Activated T-cell treated with anti-CD3 and anti-CD28 coated beads for 4 hours (primary cell): ENCODE measurements around the gene MARCHF3.
"Not testable (repeated sequence)": the region's sequence is repeated elsewhere in the genome, so short reads cannot be mapped to it uniquely, and the experiment has no call there.

Experiments used
- DNase-seq: peaks from one replicate; pipeline ENCODE4 v3.0.0-alpha.2; 2020

MARCHF3 gene

DNA sequence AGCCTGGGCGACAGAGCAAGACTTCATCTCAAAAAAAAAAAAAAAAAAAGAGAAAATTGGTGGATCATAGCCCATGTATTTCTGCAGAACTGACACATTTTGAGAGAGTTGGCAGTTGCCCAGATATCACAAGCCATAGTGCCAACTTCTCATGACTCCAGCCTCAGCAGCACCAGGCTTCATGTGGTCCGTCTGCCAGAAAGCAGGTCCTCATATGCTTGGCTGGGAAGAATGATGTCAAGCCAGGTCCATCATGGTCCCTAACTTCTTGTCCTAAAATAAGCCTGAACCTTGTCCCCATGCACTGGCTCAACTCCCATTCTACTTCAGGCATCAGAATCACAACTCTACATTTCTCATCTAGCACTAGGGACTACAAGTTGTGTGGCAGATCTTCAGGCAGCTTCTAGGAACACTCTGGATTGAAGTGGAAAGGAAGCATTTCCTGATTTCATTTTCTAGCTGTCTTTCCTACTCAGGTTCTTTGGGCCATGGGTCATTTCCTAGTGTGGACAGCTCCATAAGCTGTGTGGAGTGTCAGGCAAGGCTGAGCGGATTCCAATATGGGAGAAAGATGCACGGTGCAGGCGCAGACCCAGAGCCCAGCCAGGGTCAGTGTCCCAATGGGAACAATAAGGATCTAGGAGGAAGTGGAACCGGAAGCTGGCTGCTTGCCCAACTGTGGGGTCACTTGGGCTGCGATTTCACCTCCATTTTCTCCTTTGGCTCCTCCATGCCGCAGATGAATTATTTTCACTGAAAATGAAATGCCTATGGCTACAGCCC is 163.3 kb downstream of the MARCHF3 start:
- no peak for DNase-seq

DNA sequence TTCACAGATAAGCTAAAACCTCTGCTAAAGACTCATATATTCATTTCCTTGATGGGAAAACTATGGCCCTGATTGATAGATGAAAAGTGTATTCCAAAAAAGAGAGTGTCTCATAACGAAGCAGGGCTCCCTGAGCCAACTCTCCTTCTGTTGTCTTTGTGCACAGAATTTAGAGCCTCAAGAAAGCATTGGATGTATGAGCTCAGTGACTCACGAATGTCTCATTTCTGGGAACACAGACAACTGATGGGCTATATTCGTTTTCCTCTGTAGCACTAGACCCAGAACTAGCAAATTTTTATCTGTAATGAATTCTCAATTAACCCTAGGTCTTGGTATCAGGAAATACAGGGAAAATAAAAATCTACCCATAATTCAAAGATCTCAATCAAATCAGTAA is 165.1 kb downstream of the MARCHF3 start:
- DNase-seq: no peak

DNA sequence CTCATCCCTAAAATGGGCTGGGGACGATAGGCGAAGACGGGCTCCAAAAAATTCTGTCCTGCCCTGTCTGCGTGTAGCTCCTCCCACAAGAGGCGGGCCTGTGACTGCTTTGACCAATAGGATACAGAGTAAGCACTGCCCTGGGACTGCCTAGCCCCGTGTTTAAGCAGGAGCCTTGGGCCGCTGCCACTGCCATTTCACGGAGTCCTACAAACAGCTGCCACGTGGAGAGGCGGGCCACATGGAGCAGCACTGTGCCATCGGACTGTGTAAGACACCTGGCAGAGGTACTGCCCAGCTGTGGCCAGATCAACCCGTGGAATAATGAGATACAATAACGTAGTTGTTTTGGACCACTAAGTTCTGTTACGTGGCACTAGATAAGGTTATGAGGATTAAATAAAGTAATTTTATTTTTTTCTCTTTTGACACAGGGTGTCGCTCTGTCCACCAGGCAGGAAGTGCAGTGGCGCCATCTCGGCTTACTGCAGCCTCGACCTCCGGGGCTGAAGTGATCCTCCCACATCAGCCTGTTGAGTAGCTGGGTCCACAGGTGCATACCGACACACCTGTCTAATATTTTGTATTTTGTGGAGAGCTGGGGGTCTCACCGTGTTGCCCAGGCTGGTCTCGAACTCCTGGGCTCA is 166.2 kb downstream of the MARCHF3 start:
- DNase-seq: no peak

DNA sequence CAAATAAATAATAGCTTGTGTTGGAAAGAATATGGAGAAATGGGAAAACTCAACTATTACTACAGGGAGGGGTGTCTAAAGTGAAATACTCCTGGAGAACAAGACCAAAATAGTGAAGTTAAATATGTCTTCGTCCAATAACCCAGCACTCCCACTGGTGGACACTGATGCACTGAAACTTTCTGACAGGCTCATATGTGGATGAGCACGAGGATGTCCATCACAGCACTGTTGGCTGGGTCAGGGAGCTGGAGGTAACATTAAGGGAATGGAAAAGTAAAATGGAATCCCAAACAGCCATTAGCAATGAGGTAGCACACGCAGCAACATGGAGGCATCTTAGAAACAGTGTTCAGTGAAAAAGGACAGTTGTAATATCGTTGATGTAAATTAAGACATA is 167.0 kb downstream of the MARCHF3 start:
- DNase-seq: no peak

DNA sequence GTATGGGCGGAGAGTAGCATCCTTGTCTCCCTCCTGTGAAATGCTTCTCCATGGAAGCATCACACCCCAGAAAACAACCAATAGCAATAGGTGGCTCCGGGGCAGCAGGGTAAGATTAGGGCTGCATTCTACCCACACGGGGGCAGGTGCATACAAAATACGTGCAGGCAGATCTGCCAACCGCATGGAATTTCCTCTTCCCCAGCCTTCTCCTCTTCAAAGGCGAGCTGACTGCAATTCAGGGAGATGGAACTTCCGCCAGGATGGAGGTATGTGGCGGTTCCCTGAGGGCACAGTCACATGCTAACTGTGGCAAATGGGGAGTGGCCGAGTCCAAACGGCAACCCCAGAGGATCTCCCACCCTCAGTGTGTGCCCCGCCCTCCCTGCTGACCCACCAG is 171.9 kb downstream of the MARCHF3 start:
- DNase-seq: no peak

DNA sequence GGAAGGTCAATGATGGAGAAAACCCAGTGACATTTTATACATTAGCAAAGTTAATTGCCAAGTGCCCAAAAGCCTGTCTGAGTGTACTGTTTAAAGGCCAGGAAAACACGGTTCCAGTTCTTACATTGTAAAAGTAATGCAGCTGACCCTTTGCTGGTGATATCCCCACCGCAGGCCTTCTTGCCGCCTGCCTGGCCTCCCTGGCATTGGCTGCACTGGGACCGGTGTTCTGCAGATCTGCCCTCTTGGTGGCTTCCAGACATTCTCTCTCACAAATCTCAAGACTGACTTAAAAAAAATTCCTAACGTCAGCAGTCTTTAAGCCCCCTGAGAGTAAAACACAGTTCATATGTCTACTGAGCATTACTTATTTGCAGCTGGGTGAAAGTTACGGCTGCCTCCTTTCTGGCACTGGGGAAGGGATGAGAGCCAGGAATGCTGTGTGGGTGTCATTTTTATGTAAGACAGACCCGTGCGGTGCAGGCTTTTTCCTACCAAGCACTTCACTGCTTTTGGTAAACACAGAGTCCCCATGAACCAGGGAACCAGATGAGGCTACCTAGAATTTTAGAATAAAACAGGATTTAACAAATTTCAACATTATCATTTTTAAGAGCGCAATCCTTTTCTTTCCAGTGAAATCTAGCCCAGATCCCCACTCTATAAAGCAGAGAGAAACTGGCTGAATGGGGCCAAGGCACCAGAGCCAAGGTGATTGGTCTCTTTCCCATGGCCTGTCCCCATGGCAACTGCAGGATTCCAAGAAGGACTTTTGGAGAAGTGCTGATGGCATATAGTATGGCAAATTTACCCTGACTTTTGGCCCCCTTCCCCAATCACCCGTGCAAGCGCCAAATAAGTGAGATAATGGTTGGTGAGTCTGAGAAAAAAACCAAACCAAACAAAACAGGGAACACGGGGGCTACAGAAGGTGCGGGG is 172.6 kb downstream of the MARCHF3 start:
- DNase-seq: no peak

DNA sequence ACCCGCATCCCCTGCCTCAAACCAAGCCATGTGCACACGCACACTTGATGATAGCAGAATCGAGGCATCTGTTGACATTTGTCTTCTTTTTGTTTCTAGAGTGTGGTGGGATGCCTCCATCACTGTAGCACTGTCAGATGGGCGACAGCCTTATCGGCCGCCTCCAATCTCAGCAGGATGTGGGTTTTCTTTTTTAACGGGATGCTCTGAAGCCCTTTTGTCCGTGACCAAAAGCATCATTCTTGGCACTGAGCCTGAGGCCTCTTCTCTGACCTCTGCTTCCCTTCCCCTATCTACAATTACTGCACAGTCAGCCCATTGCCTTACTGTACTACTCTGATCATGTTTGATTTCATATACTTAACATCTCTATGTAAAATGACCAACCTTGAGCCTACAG is 175.1 kb downstream of the MARCHF3 start:
- no peak for DNase-seq

DNA sequence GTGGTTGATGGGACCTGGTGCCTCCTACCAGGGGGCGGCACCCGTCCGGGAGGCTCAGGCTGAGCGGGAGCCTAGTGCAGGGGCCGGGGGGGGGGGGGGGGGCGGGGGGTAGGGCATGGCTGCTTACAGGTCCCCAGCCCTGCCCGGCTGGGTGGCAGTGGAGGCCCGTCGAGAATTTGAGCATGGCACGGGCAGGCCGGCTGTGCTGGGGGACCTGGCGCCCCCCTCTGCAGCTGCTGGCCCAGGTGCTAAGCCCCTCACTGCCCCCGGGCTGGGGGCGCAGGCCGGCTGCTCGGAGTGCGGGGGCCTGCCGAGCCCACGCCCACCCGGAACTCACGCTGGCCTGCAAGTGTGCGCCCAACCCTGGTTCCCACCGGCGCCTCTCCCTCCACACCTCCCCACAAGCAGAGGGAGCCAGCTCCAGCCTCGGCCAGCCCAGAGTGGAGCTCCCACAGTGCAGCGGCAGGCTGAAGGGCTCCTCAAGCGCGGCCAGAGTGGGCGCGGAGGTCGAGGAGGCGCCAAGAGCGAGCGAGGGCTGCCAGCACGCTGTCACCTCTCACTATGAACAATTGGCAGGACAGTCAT is 175.7 kb downstream of the MARCHF3 start:
- DNase-seq: no peak

DNA sequence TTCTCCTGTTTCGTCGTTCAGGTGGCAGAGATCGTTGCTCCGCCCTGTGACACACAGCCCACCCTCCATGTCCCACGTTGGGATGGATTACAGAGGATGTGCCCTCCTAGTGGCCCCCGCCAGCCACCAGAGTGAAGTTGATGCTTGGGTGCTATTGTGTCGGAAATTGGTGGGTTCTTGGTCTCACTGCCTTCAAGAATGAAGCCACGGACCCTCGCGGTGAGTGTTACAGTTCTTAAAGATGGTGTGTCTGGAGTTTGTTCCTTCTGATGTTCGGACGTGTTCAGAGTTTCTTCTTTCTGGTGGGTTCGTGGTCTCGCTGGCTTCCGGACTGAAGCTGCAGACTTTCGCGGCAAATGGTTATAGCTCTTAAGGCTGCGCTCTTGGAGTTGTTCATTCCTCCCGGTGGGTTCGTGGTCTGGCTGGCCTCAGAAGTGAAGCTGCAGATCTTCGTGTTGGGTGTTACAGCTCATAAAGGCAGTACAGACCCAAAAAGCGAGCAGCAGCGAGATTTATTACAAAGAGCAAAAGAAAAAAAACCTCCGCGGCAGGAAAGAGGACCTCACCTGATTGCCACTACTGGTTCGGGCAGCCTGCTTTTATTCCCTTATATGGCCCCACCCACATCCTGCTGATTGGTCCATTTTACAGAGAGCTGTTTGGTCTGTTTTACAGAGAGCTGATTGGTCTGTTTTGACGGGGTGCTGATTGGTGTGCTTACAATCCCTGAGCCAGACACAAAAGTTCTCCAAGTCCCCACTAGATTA is 176.6 kb downstream of the MARCHF3 start:
- not testable (repeated sequence) for DNase-seq

DNA sequence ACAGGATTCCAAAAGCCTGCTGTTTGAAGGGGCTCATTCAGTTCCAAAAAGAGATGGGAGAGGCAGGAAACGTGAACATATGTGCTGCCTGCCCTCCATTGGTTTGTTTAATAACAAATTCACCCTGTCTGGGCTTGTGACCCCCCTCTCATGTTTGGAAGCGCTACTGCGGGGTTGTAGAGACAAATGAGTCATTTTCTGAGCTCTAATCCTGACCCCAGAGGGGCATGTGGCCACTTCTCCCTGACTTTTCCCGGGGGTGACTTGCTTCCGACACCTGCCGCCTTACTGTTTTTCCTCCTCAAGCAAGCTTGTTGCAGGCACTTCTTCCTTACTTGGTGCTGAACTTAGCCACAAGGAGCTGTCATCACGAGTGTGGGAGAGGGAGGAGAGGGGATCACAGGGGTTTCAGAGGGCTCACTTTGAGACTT is 177.5 kb downstream of the MARCHF3 start:
- DNase-seq: no peak

DNA sequence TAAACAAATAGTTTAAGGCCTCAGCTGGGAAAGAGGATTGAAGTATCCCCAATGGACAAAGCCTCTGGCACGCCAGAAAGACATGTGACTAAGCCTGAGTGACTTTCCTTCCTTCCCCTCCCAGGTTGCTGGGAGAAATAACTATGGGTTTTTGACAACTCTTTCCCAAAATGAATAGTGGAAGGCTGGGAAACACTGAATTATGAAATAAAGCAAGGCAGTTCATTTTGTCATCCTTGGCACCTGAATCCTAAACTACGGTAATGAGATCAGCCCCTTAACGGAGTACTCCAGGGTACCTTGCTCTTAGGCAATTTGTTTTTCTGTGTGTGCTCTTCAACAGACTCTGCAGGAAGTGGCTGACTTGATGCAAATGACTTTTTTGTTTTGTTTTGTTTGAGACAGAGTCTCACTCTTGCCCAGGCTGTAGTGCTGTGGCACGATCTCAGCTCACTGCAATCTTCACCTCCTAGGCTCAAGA is 178.2 kb downstream of the MARCHF3 start:
- no peak for DNase-seq

DNA sequence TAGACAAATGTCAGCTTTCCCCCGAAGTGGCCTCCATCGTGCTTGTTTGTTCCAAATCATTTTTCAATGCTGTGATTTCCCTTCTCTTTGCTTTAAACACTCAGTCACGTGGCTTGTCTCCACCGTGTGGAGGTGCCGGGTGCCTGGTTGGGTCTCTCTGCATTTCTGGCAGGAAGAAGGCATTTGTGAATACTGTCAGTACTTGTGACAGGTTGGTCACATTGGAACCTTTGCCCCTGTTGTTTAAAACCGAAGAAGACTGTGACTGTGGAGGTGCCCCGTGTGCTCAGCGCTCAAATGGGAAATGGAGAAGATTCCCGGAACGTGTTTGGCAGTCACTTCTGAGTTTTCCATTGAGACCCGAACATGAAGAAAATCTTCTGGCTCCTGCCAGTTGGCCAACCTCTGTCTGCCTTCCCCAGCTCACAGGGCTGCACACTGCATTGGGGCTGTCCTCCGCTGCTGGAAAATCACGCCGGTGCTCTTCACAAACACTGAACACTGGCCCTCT is 178.8 kb downstream of the MARCHF3 start:
- no peak for DNase-seq

DNA sequence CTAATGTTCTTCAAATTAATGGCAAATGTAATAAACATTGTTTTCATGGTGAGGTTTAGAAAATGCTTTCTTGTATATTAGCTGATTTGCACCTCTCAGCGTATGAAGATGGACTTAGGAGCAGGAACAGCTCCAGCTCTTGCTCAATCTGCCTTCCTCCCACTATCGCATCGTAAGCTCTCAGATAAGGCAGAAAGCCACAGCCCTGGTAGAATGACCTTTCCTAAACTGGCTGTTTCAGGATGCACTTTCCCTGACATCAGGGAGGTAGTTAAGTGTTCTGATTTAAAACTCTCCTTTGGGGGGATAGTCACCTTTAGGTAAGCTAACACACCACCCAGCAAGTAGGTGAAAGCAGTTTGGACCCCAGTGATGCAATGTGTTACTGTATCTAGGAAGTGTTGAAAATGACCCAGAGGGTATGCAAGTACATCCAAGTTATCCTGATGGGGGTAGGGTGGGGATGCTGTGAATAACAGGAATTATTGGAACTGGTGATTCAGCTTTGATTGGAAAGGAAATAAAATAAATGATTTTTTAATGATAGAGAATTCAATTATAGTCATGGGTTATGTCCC is 181.2 kb downstream of the MARCHF3 start:
- DNase-seq: no peak

DNA sequence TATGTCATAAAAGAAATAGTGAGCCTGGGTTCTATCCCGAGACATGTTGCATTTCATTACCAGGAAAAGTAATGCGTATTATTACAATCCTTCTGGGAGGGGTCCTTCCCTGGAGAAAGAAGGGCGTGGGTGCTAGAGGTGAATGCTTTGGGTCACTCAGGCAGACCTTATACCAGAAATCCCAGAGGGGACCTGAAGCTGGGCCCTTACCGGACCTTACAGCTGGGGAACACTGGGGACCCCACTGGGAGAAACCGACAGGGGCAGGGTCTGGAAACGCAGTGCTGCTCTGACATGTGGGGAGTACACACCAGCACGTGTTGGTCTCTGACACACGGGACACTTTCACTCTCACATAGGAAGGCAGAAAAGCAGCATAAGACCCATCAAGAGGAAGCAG is 182.1 kb downstream of the MARCHF3 start:
- no peak for DNase-seq

DNA sequence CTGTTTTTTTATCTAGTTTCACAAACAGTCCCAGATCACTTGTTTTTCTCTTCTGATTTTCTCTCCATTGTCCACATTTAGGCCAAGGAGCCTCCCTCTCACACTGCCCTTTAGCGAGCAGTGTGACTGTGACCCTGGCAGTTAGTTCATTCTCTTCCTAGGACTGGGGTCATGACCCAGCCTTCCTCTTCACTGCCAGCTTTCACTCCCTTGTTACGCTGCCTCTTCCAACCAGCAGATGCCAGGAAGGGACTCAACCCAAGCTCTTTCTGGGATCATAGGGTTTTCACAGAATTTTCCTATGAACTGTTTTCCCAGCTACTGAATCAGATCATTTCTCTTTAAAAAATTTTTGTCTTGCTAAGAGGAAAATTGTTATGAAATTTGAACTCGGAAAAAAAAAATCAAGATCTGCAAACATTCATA is 182.5 kb downstream of the MARCHF3 start:
- no peak for DNase-seq

DNA sequence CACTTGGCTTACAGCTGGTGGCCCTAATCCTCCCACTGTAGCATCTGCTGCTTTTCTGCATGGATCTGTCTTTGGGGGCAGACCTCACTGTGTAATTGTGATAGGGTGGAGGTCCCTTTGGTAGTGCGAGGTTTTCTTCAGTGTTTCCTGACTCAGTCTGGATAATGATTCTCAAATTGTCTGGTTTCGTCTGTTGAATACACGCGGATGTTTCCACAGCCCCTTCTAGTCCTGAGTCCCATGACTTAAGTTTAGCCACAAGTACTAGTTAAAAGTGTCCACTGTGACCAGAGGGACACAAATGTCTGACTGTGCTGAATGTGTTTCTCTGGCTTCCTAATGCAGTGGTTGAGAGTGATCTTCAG is 182.9 kb downstream of the MARCHF3 start:
- no peak for DNase-seq

DNA sequence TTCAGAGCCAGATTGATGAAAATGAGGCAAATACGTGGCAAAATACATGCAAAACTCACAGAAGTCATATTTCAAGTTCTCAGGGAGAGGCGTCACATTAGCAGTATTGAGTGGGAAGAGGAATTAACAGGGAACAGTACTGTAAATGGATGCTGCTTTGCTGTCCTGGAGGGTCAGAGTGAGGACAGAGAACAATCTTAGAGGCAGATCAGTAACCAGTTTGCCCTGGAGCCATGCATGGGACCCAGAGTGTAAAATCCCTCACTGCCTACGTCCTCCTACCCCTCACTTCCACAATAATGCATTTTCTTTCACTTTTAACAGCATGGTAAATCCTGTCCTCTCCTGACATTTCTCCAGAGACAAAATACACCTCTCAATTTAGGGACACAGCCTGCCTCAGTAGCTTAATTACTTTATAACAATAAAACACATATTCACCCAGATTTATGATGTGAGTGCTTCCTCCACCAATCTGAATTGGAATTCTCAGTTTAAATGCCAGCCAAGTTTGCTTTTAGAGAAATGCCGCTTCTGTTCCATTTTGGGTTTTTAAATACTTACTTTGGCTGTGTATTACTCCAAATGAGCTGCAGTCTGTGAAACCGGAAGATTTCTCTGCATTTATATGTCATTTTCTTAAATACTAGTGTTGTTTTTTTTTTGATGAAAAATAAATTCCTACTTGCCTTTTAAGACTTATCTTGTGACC is 183.5 kb downstream of the MARCHF3 start:
- no peak for DNase-seq

DNA sequence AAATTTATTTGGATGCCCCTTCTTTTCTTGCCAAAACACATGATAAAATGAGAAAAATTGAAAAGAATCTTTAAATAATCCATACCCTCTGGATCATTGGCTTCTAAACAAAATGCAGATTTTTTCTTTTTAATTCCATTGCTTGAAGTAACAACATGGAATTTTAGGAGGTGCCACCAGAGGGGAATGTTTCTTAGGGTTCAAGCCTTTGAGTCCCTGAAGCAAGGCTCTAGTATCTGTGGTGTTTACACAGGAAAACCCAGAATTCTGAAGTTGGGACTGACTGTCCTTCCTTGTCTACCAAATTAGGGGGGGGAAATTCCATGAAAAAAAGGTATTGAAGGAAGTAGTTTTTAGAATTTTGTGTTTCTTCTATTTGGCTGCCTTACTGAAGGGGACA is 184.0 kb downstream of the MARCHF3 start:
- no peak for DNase-seq

DNA sequence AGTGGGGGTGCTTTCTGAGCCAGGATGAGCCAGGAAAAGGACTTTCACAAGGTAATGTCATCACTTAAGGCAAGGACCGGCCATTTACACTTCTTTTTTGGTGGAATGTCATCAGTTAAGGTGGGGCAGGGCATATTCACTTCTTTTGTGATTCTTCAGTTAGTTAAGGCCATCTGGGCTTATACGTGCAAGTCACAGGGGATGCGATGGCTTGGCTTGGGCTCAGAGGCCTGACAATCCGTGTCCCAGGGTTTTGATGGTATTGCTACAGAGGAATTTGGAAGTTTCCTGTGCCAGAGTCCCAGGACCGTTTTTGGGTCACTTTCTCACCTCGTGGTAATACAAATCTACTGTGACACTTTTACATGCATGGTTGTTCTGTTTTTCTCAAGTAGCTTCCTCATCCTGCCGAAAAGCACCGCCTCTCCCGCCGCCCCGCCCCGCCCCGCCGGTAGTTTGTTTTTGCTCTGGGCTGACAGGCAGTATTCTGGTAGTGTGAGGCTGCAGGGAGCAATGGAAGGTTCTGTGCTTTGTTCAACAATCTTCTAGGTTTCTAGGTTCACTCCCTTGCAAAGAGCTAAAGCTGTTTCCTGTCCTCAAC is 184.8 kb downstream of the MARCHF3 start:
- DNase-seq: peak; percentile 44

DNA sequence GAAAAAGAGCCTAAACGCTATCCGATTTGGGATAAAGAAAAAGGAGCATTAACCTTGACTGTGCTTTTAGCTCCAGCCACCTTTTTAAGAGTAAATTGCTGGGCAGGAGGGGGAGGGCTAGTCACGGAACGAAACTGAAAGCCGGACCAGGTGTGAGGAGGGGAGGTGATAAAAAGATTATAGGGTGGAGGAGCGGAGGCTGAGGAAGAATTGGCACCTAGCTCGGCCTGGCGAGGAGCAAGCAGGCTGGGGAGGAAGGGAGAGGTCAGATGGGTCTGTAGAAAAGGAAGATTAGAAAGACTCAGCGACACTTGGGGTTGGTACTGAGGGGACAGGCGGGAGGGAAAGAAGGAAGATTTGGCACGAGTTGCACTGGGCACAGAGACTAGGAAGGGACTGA is 187.0 kb downstream of the MARCHF3 start:
- DNase-seq: not testable (repeated sequence)
